Naive thymus-derived CD4-positive, alpha-beta T cell (primary cell): ENCODE data around the gene S100A9. TPM values are rescaled to one million over a fixed set of nuclear protein-coding genes. Genes with fewer than 3 reads are reported as not detected.
A peak's percentile ranks its signal among the peaks of the same experiment; 100 is the strongest.

ENCODE experiments used
- ATAC-seq: fragments of 150-1000 bp; cut with Tn5 transposase; 2 replicates; pipeline ENCODE4 v1.10.0; 2021; ENCODE audit warnings: mild to moderate bottlenecking, moderate library complexity
- CTCF ChIA-PET: fragments of 350-600 bp; sonication (Branson Sonifier 250); formaldehyde crosslinking; loops from one replicate; lab custom pipeline; 2021; ENCODE audit warnings: antibody characterized with exemption; lab: Charles Lee
- POLR2A ChIA-PET: fragments of 350-600 bp; sonication (Branson Sonifier 250); formaldehyde crosslinking; loops from one replicate; lab custom pipeline; 2021; ENCODE audit warnings: antibody characterized with exemption, inconsistent platforms; lab: Charles Lee
- DNase-seq, 9 donors: peaks; one replicate each; pipeline versions ENCODE4 v3.0.0 to v3.0.0-alpha.2; 2020 to 2022; ENCODE audit warnings: mixed read lengths in 1 of 9
- H3K27ac ChIP-seq: one replicate; pipeline ENCODE4 v1.7.0; 2013; ENCODE audit warnings: mild to moderate bottlenecking, low read depth, low read length, moderate library complexity
- H3K27me3 ChIP-seq, 2 donors: one replicate each; pipeline ENCODE4 v1.7.0; 2013; ENCODE audit warnings: low read length in 2 of 2, mild to moderate bottlenecking in 2 of 2, moderate library complexity in 2 of 2; ENCODE audit not compliant: control insufficient read depth in 2 of 2, insufficient read depth in 2 of 2
- H3K36me3 ChIP-seq, 3 experiments: 1 replicate in 2 of 3; 2 replicates in 1 of 3; pipeline ENCODE4 v1.7.0; 2013; ENCODE audit warnings: low read length in 3 of 3, mild to moderate bottlenecking in 3 of 3, moderate library complexity in 1 of 3; ENCODE audit not compliant: insufficient read depth in 3 of 3, control insufficient read depth in 2 of 3
- H3K4me1 ChIP-seq, 2 donors: one replicate each; pipeline ENCODE4 v1.7.0; 2013; ENCODE audit warnings: low read length in 2 of 2, mild to moderate bottlenecking in 2 of 2, moderate library complexity in 1 of 2; ENCODE audit not compliant: control insufficient read depth in 2 of 2, insufficient read depth in 2 of 2
- H3K4me3 ChIP-seq: 2 replicates; pipeline ENCODE4 v1.7.0; 2013; ENCODE audit warnings: mild to moderate bottlenecking, low read length
- H3K9me3 ChIP-seq, 3 experiments: 1 replicate in 2 of 3; 2 replicates in 1 of 3; pipeline ENCODE4 v1.7.0; 2013; ENCODE audit warnings: low read length in 3 of 3; ENCODE audit not compliant: control insufficient read depth in 2 of 3
- H3K27ac Mint-ChIP-seq, 9 donors: one replicate each; pipeline ENCODE4 v1.8.0; 2020 to 2022; ENCODE audit warnings: mixed read lengths in 9 of 9, mild to moderate bottlenecking in 8 of 9, moderate library complexity in 5 of 9, inconsistent platforms in 2 of 9
- H3K27me3 Mint-ChIP-seq, 5 donors: one replicate each; pipeline ENCODE4 v1.8.0; 2021 to 2022; ENCODE audit warnings: mixed read lengths in 5 of 5, mild to moderate bottlenecking in 1 of 5
- H3K36me3 Mint-ChIP-seq, 5 donors: one replicate each; pipeline ENCODE4 v1.8.0; 2020 to 2022; ENCODE audit warnings: mixed read lengths in 5 of 5, mild to moderate bottlenecking in 3 of 5, inconsistent platforms in 1 of 5
- H3K4me1 Mint-ChIP-seq, 7 donors: one replicate each; pipeline ENCODE4 v1.8.0; 2020 to 2022; ENCODE audit warnings: mixed read lengths in 7 of 7, mild to moderate bottlenecking in 3 of 7, inconsistent platforms in 1 of 7
- H3K4me3 Mint-ChIP-seq, 10 donors: one replicate each; pipeline ENCODE4 v1.8.0; 2020 to 2022; ENCODE audit warnings: mild to moderate bottlenecking in 10 of 10, mixed read lengths in 10 of 10, moderate library complexity in 6 of 10, inconsistent platforms in 2 of 10
- H3K9me3 Mint-ChIP-seq, 11 donors: one replicate each; pipeline ENCODE4 v1.8.0; 2020 to 2022; ENCODE audit warnings: mixed read lengths in 11 of 11, mild to moderate bottlenecking in 4 of 11, inconsistent platforms in 1 of 11, moderate library complexity in 1 of 11
- intact Hi-C, 2 donors: fragments of 100-400 bp; cut with micrococcal nuclease; formaldehyde crosslinking; loops; one replicate each; pipeline ENCODE4 v1.15.1; 2023
- polyA plus RNA-seq, 2 donors: library from polyadenylated mRNA; unstranded; fragments of 300-500 nt; fragmentation: Illumina TruSeq; gene quantifications; one replicate each; pipeline ENCODE4 v1.2.3, GENCODE V29; 2021
- total RNA-seq, 6 experiments: library from RNA in 5 of 6; stranded (reverse) in 5 of 6; gene quantifications; 1 replicate in 5 of 6; 2 replicates in 1 of 6; pipeline ENCODE4 v1.2.3 and lab custom pipeline; 2021 to 2026

S100A9 gene
- total RNA-seq (1,000 to 10,000 TPM in 1 of 5 experiments, 100 to 1,000 TPM in 1, 1 to 10 TPM in 2, not detected in 1; 8.3 to 2,269 (median 103) TPM), polyA plus RNA-seq (10 to 100 TPM in 1 of 2 donors, 1 to 10 TPM in 1; 9.0 to 22.8 TPM), total RNA-seq (lab: John Stamatoyannopoulos, UW) (0.54 reads per million)

DNA sequence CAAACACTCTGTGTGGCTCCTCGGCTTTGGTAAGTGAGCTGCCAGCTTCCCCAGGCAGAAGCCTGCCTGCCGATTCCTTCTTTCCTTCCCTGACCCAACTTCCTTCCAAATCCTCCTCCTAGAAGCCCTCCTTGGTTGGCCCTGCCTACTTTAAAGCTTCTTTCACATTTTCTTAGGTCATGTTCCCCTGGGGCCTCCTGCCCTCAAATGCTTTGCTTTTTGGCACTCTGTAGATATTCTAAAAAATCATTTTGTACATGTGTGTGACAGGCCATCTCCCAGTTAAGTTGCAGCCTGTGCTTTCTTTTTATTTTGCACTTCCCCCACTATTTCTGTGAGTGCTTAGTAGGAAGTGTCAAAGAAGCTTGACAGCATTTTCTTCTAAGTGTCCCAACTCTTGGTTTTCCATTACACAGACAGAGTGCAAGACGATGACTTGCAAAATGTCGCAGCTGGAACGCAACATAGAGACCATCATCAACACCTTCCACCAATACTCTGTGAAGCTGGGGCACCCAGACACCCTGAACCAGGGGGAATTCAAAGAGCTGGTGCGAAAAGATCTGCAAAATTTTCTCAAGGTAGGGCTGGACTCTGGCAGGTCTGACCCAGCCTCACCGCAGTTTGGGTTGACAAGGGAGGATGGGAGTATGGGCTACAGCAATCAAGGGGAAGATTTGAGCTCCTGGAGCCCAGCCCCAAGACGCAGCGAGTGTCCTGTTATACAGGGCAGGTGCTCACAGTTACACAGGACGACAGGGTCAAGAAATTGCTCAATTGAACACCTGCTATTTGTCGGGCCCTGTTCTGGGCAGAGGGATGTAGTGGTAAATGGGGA lies at the start of gene S100A9:
S100A9 (plus strand) TSS at position 2 of the 838 bp plus-strand sequence; CDS start at position 432, 430 bp downstream.
- H3K4me1 ChIP-seq, result peaks cover 0 to 16% of the 10 kb centered on the region in 2 donors
- Mint-ChIP-seq H3K27ac (peak within 1 kb of the TSS in 7 of 9 donors; percentile 10 to 83 (median 29)), H3K4me3 (peak within 1 kb of the TSS in 9 of 10 donors; percentile 5 to 60 (median 37)), H3K9me3 (no peaks in the 10 kb centered on the region), H3K4me1 (peaks cover 15 to 26% (median 24%) of the 10 kb centered on the region in 7 donors), H3K27me3 (peaks cover 0 to 5% (median 0%) of the 10 kb centered on the region in 5 donors), H3K36me3 (peaks cover 0 to 6% (median 0%) of the 10 kb centered on the region in 5 donors)
- no peaks in the 10 kb centered on the region for H3K27me3 ChIP-seq
- H3K27ac ChIP-seq, result no peak within 1 kb of the TSS
- H3K36me3 ChIP-seq, result no peaks in the 10 kb centered on the region
- H3K4me3 ChIP-seq, result no peak within 1 kb of the TSS
- DNase-seq (no peak), ATAC-seq (no peak)
- intact Hi-C loops, result loop anchor here in 1 of 2 donors (10.0 kb wide), 1 partner anchor 277 kb away; the partner anchor contains the start of gene CHTOP
- no peaks in the 10 kb centered on the region for H3K9me3 ChIP-seq
- ChIA-PET POLR2A (no interaction called here), CTCF (interaction anchor here (0.7 kb wide), 1 partner anchor 786 kb away, joined by 3 read pairs; no protein-coding TSS in a partner anchor)

GRCh38 chr1:153308540-153308939 lies 49.1 kb upstream of the S100A9 start:
- H3K4me1 ChIP-seq, result no peaks in the 10 kb centered on the region
- Mint-ChIP-seq H3K4me3 (no peak overlapping the region), H3K9me3 (no peaks in the 10 kb centered on the region), H3K27ac (no peak overlapping the region), H3K4me1 (peaks cover 0 to 2% (median 0%) of the 10 kb centered on the region in 7 donors), H3K27me3 (peaks cover 9 to 22% (median 14%) of the 10 kb centered on the region in 5 donors), H3K36me3 (no peaks in the 10 kb centered on the region)
- DNase-seq (no peak), ATAC-seq (no peak)
- H3K27me3 ChIP-seq, result no peaks in the 10 kb centered on the region
- ChIA-PET POLR2A (no interaction called here), CTCF (no interaction called here)
- H3K36me3 ChIP-seq, result no peaks in the 10 kb centered on the region
- intact Hi-C loops, result no loop called here
- H3K9me3 ChIP-seq, result no peaks in the 10 kb centered on the region
- no peak overlapping the region for H3K4me3 ChIP-seq
- no peak overlapping the region for H3K27ac ChIP-seq

GRCh38 chr1:153309441-153309840 lies 48.2 kb upstream of the S100A9 start:
- Histone ChIP-seq H3K9me3 (no peaks in the 10 kb centered on the region), H3K4me1 (no peaks in the 10 kb centered on the region), H3K4me3 (no peak overlapping the region), H3K27ac (no peak overlapping the region), H3K27me3 (no peaks in the 10 kb centered on the region), H3K36me3 (no peaks in the 10 kb centered on the region)
- Mint-ChIP-seq H3K4me3 (no peak overlapping the region), H3K9me3 (peaks cover 0 to 1% (median 0%) of the 10 kb centered on the region in 11 donors), H3K27me3 (peaks cover 9 to 22% (median 15%) of the 10 kb centered on the region in 5 donors), H3K4me1 (peaks cover 0 to 2% (median 0%) of the 10 kb centered on the region in 7 donors), H3K27ac (no peak overlapping the region), H3K36me3 (no peaks in the 10 kb centered on the region)
- ATAC-seq, result no peak
- intact Hi-C loops, result no loop called here
- ChIA-PET CTCF (no interaction called here), POLR2A (no interaction called here)
- DNase-seq, result no peak

DNA sequence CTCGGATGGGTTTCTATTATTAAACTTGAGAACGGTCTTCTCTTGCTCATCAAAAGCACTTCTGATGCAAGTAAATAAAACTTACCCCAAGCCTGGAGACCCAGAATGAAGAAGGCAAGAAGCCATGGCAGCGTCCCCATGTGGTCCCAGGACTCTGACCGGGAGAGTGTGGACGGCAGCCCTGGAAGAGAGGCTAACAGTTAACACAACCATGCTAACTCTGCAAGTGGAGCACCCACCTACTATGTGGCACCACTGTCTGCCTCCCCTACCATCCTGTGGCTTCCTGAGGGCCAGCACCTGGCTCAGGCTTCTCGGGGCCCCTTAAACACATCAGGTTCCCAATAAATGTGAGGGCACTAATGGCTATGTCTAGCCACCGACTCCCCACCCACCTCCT lies 47.1 kb upstream of the S100A9 start:
- H3K4me3 ChIP-seq, result no peak overlapping the region

GRCh38 chr1:153312570-153313186 lies 45.0 kb upstream of the S100A9 start, which contains the start of gene PGLYRP3:
Gene PGLYRP3, minus strand, starts transcription at chr1:153312952. Its CDS starts 2,287 bp downstream, at chr1:153310665.
- DNase-seq (no peak), ATAC-seq (no peak)
- no peaks in the 10 kb centered on the region for H3K36me3 Mint-ChIP-seq
- Histone ChIP-seq H3K4me1 (no peaks in the 10 kb centered on the region), H3K9me3 (no peaks in the 10 kb centered on the region), H3K27ac (no peak within 1 kb of the TSS), H3K4me3 (no peak within 1 kb of the TSS), H3K36me3 (no peaks in the 10 kb centered on the region), H3K27me3 (no peaks in the 10 kb centered on the region)
- no peak within 1 kb of the TSS for H3K4me3 Mint-ChIP-seq
- intact Hi-C loops, result no loop called here
- CTCF ChIA-PET, result no interaction called here
- H3K27me3 Mint-ChIP-seq, result peaks cover 14 to 22% (median 17%) of the 10 kb centered on the region in 5 donors
- peak within 1 kb of the TSS in 1 of 9 donors; percentile 3 for H3K27ac Mint-ChIP-seq
- H3K4me1 Mint-ChIP-seq, result peaks cover 0 to 2% (median 0%) of the 10 kb centered on the region in 7 donors
- peaks cover 0 to 9% (median 2%) of the 10 kb centered on the region in 11 donors for H3K9me3 Mint-ChIP-seq
- POLR2A ChIA-PET, result no interaction called here

More for the DNA sequence above, 47.1 kb upstream of the S100A9 start:
- ChIA-PET CTCF (no interaction called here), POLR2A (no interaction called here)
- Histone ChIP-seq H3K9me3 (no peaks in the 10 kb centered on the region), H3K36me3 (no peaks in the 10 kb centered on the region), H3K27me3 (no peaks in the 10 kb centered on the region), H3K4me1 (no peaks in the 10 kb centered on the region), H3K27ac (no peak overlapping the region)
- H3K4me3 Mint-ChIP-seq, result no peak overlapping the region
- H3K9me3 Mint-ChIP-seq, result peaks cover 0 to 6% (median 2%) of the 10 kb centered on the region in 11 donors
- H3K27me3 Mint-ChIP-seq, result peaks cover 6 to 22% (median 19%) of the 10 kb centered on the region in 5 donors
- DNase-seq (no peak), ATAC-seq (no peak)
- no peaks in the 10 kb centered on the region for H3K36me3 Mint-ChIP-seq
- peaks cover 0 to 2% (median 0%) of the 10 kb centered on the region in 7 donors for H3K4me1 Mint-ChIP-seq
- no peak overlapping the region for H3K27ac Mint-ChIP-seq
- intact Hi-C loops, result no loop called here

DNA sequence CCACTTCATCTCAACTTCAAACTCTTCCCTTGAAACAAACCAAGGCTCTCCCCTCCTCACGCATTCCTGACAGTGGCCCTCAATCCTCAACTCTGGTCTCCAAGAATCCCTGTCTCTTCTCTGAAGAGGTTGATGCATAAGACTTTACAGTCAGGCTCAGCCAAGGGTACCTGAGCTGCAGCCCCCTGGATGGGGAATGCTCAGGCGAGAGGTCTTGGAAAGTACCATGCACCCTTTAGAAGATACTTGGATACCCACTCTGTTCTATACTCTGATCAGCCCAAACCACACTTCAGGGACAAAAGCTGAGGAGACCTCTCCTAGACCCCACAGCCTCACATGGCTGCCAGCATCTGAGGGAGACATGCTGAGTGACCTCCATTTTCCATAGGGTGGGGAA lies 44.4 kb upstream of the S100A9 start:
- ATAC-seq, result no peak
- no peaks in the 10 kb centered on the region for H3K9me3 ChIP-seq
- H3K27me3 ChIP-seq, result no peaks in the 10 kb centered on the region
- ChIA-PET POLR2A (no interaction called here), CTCF (no interaction called here)
- H3K36me3 ChIP-seq, result no peaks in the 10 kb centered on the region
- peaks cover 0 to 9% (median 2%) of the 10 kb centered on the region in 11 donors for H3K9me3 Mint-ChIP-seq
- H3K36me3 Mint-ChIP-seq, result no peaks in the 10 kb centered on the region
- H3K4me3 Mint-ChIP-seq, result no peak overlapping the region
- peaks cover 0 to 2% (median 0%) of the 10 kb centered on the region in 7 donors for H3K4me1 Mint-ChIP-seq
- peaks cover 10 to 22% (median 18%) of the 10 kb centered on the region in 5 donors for H3K27me3 Mint-ChIP-seq
- H3K27ac ChIP-seq, result no peak overlapping the region
- intact Hi-C loops, result no loop called here
- no peak for DNase-seq
- no peaks in the 10 kb centered on the region for H3K4me1 ChIP-seq
- no peak overlapping the region for H3K4me3 ChIP-seq
- H3K27ac Mint-ChIP-seq, result no peak overlapping the region
